Panc1 (cell line): ENCODE results near the gene BRINP3. TPM values are rescaled to one million over a fixed set of nuclear protein-coding genes. Genes with fewer than 3 reads are reported as not detected.

ENCODE experiments used
- ATAC-seq: fragments of 200-7000 bp; cut with Tn5 transposase; 2 replicates; pipeline ENCODE4 v1.9.1; 2020; ENCODE audit warnings: mild to moderate bottlenecking, moderate library complexity
- BruUV-seq: library from RNA; stranded (reverse); fragments of 400-500 nt; replicated peaks from 2 replicates; lab custom pipeline; 2021; lab: Mats Ljungman, UMichigan
- CTCF ChIA-PET: fragments of 300-600 bp; sonication (Branson Sonifier 250); formaldehyde crosslinking; loops from one replicate; lab custom pipeline; 2022; ENCODE audit warnings: antibody characterized with exemption; lab: Charles Lee
- POLR2A ChIA-PET: fragments of 300-600 bp; sonication (Branson Sonifier 250); formaldehyde crosslinking; loops from one replicate; lab custom pipeline; 2022; ENCODE audit warnings: antibody characterized with exemption; lab: Charles Lee
- DNase-seq: peaks from one replicate; pipeline ENCODE4 v3.0.0-alpha.2; 2010; ENCODE audit warnings: low read depth, low spot score
- H3K27ac ChIP-seq: 2 replicates; pipeline ENCODE4 v1.5.1; 2011; ENCODE audit warnings: mild to moderate bottlenecking, low read length, inconsistent platforms
- H3K27me3 ChIP-seq: fragments of 200-500 bp; sonication (Bioruptor generic); 2 replicates; pipeline ENCODE4 v1.6.0; 2014; ENCODE audit warnings: low read length, inconsistent platforms; ENCODE audit not compliant: control insufficient read depth, insufficient read depth
- H3K36me3 ChIP-seq: fragments of 200-500 bp; sonication (Bioruptor generic); 2 replicates; pipeline ENCODE4 v1.5.1; 2014; ENCODE audit warnings: inconsistent platforms, mild to moderate bottlenecking, low read length, moderate library complexity; ENCODE audit not compliant: control insufficient read depth, insufficient read depth
- H3K4me1 ChIP-seq: 2 replicates; pipeline ENCODE4 v1.5.1; 2011; ENCODE audit warnings: inconsistent platforms, mild to moderate bottlenecking, low read length, moderate library complexity; ENCODE audit not compliant: control insufficient read depth, insufficient read depth
- H3K4me3 ChIP-seq, 2 experiments: 2 replicates each; pipeline ENCODE4 v1.5.1; 2011 to 2012; ENCODE audit warnings: low read depth in 2 of 2, low read length in 2 of 2, mild to moderate bottlenecking in 2 of 2, inconsistent platforms in 1 of 2, moderate library complexity in 1 of 2
- H3K9me3 ChIP-seq: fragments of 200-500 bp; sonication (Bioruptor generic); 2 replicates; pipeline ENCODE4 v1.5.1; 2014; ENCODE audit warnings: low read depth, mild to moderate bottlenecking, inconsistent platforms, low read length, moderate library complexity; ENCODE audit not compliant: control insufficient read depth, insufficient read depth
- CTCF ChIP-seq: fragments of 450-650 bp; IDR thresholded peaks from 2 replicates; pipeline ENCODE4 v1.5.1; 2017; ENCODE audit warnings: mild to moderate bottlenecking
- POLR2AphosphoS5 ChIP-seq: IDR thresholded peaks from 2 replicates; pipeline ENCODE4 v1.6.1; 2012; ENCODE audit warnings: mild to moderate bottlenecking, low read depth, low read length, moderate library complexity
- REST ChIP-seq, 2 experiments: IDR thresholded peaks; 2 replicates each; pipeline ENCODE4 v1.6.1; 2011 to 2012; ENCODE audit warnings: low read depth in 2 of 2, control low read depth in 1 of 2, low read length in 1 of 2, mild to moderate bottlenecking in 1 of 2, moderate library complexity in 1 of 2; ENCODE audit not compliant: insufficient read depth in 1 of 2
- SIN3A ChIP-seq: IDR thresholded peaks from 2 replicates; pipeline ENCODE4 v1.6.1; 2012; ENCODE audit warnings: low read depth, mild to moderate bottlenecking, low read length, moderate library complexity, borderline replicate concordance; ENCODE audit not compliant: insufficient read depth
- TCF7L2 ChIP-seq: IDR thresholded peaks from 2 replicates; pipeline ENCODE4 v1.6.1; 2011; ENCODE audit warnings: mild to moderate bottlenecking, low read depth, low read length, inconsistent platforms
- in situ Hi-C: cut with HindIII; loops from 2 replicates; pipeline ENCODE4 v1.10.0; 2016; ENCODE audit warnings: low sequenced_read_pairs, low pct_unique_long_range_greater_than_20kb
- intact Hi-C: fragments of 100-400 bp; cut with micrococcal nuclease; formaldehyde crosslinking; loops from one replicate; pipeline ENCODE4 v1.10.0; 2022; ENCODE audit not compliant: unreplicated experiment
- total RNA-seq: library from RNA; stranded (reverse); gene quantifications from one replicate; pipeline ENCODE4 v1.2.1, GENCODE V29; 2021; ENCODE audit not compliant: unreplicated experiment

The BRINP3 gene
- total RNA-seq, 1 experiment from 2014 or later, result 1.0 TPM

GRCh38 chr1:190479516-190479915 is 1.9 kb upstream of the BRINP3 start:
- BruUV-seq, result no TSS peak
- Histone ChIP-seq H3K4me1 (peaks cover 5% of the 10 kb centered on the region), H3K27me3 (peaks cover 14% of the 10 kb centered on the region; the same call in 1 of the 2 replicates), H3K27ac (no peak overlapping the region), H3K36me3 (no peaks in the 10 kb centered on the region), H3K4me3 (no peak overlapping the region), H3K9me3 (no peaks in the 10 kb centered on the region)
- ATAC-seq (no peak), DNase-seq (no peak)
- no peak for TF ChIP-seq TCF7L2
- no peak for TF ChIP-seq SIN3A
- TF ChIP-seq POLR2AphosphoS5, result no peak
- peak; percentile 18; the same call in 1 of the 2 replicates for TF ChIP-seq CTCF
- POLR2A ChIA-PET, result no interaction called here
- intact Hi-C loops (no loop called here), in situ Hi-C loops (no loop called here)
- CTCF ChIA-PET, result no interaction called here

GRCh38 chr1:190479050-190479397 is 1.4 kb upstream of the BRINP3 start:
- ChIA-PET CTCF (no interaction called here), POLR2A (no interaction called here)
- Histone ChIP-seq H3K9me3 (no peaks in the 10 kb centered on the region), H3K36me3 (no peaks in the 10 kb centered on the region), H3K4me3 (peak overlapping the region; percentile 49 to 73), H3K4me1 (peaks cover 8% of the 10 kb centered on the region), H3K27me3 (peaks cover 14% of the 10 kb centered on the region; the same call in 1 of the 2 replicates), H3K27ac (no peak overlapping the region; the same call in 1 of the 2 replicates)
- ATAC-seq (no peak), DNase-seq (no peak)
- in situ Hi-C loops (no loop called here), intact Hi-C loops (no loop called here)
- no TSS peak for BruUV-seq
- no peak for TF ChIP-seq TCF7L2
- no peak for TF ChIP-seq POLR2AphosphoS5
- TF ChIP-seq REST (IDR thresholded peaks at IDR 0.05; ENCODE audit: insufficient read depth in 1 of 2, low read depth in 2 of 2, low read length in 1 of 2), result no peak
- no peak for TF ChIP-seq SIN3A
- no peak for TF ChIP-seq CTCF
